Endothelial cell of umbilical vein (primary cell): ENCODE results near the gene HTR2B. TPM values are rescaled to one million over a fixed set of nuclear protein-coding genes. Genes with fewer than 3 reads are reported as not detected.

Experiments
- BruUV-seq: library from RNA; stranded (reverse); fragments of 400-500 nt; replicated peaks from 2 replicates; lab custom pipeline; 2021; lab: Mats Ljungman, UMichigan
- CTCF ChIA-PET: fragments of 300-600, 350-600 bp; sonication (Branson Sonifier 250); formaldehyde crosslinking; loops from one replicate; lab custom pipeline; 2021; ENCODE audit warnings: antibody characterized with exemption, inconsistent platforms; lab: Charles Lee
- POLR2A ChIA-PET: fragments of 300-600, 350-600 bp; sonication (Branson Sonifier 250); formaldehyde crosslinking; loops from one replicate; lab custom pipeline; 2021; ENCODE audit warnings: antibody characterized with exemption, inconsistent platforms; lab: Charles Lee
- DNase-seq: peaks from one replicate; pipeline ENCODE4 v3.0.0-alpha.2; 2011; ENCODE audit warnings: low read depth, low spot score
- FAIRE-seq: peaks from 2 replicates; lab custom pipeline; 2011; peaks lifted over from hg19 to GRCh38; lab: Jason Lieb, UNC
- H2AFZ ChIP-seq: 2 replicates; pipeline ENCODE4 v1.6.0; 2012; ENCODE audit warnings: low read depth, low read length, control low read depth, inconsistent platforms
- H3K27ac ChIP-seq: 2 replicates; pipeline ENCODE4 v1.5.1; 2011; ENCODE audit warnings: low read depth, mild to moderate bottlenecking, control low read depth, low read length, moderate library complexity; ENCODE audit not compliant: insufficient read depth
- H3K27me3 ChIP-seq, 2 experiments: 2 replicates each; pipeline versions ENCODE4 v1.6.0 to v1.6.1; 2011; ENCODE audit warnings: low read length in 2 of 2, mixed read lengths in 1 of 2; ENCODE audit not compliant: control insufficient read depth in 2 of 2, insufficient read depth in 2 of 2
- H3K36me3 ChIP-seq, 2 experiments: 2 replicates in 1 of 2; 3 replicates in 1 of 2; pipeline ENCODE4 v1.5.1; 2011; ENCODE audit warnings: low read length in 2 of 2, mild to moderate bottlenecking in 1 of 2, moderate library complexity in 1 of 2; ENCODE audit not compliant: control insufficient read depth in 2 of 2, insufficient read depth in 2 of 2; ENCODE audit errors: extremely low read depth in 1 of 2
- H3K4me1 ChIP-seq: 3 replicates; pipeline ENCODE4 v1.5.1; 2011; ENCODE audit warnings: mild to moderate bottlenecking, low read length; ENCODE audit not compliant: control insufficient read depth, insufficient read depth; ENCODE audit errors: extremely low read depth
- H3K4me2 ChIP-seq: 2 replicates; pipeline ENCODE4 v1.6.1; 2011; ENCODE audit warnings: low read length, control low read depth, mixed read lengths; ENCODE audit not compliant: insufficient read depth
- H3K4me3 ChIP-seq, 3 experiments: fragments of 200-600 bp in 1 of 3; sonication (generic), shearing (Covaris generic) in 1 of 3; replicated peaks in 1 of 3; 2 replicates each; pipeline ENCODE4 v1.5.1; 2011 to 2016; ENCODE audit warnings: control low read depth in 3 of 3, low read length in 3 of 3, mild to moderate bottlenecking in 2 of 3, inconsistent platforms in 1 of 3, low read depth in 1 of 3, moderate library complexity in 1 of 3; ENCODE audit not compliant: insufficient read depth in 1 of 3
- H3K79me2 ChIP-seq: 2 replicates; pipeline ENCODE4 v1.6.0; 2012; ENCODE audit warnings: low read length, inconsistent platforms; ENCODE audit not compliant: control insufficient read depth, insufficient read depth
- H3K9ac ChIP-seq: replicated peaks from 2 replicates; pipeline ENCODE3; 2011; ENCODE audit warnings: low read length, control low read depth; ENCODE audit not compliant: insufficient read depth; ENCODE audit errors: extremely low read depth
- H3K9me1 ChIP-seq: replicated peaks from 3 replicates; pipeline ENCODE4 v1.6.0; 2011; ENCODE audit warnings: mild to moderate bottlenecking, low read length; ENCODE audit not compliant: control insufficient read depth, insufficient read depth; ENCODE audit errors: extremely low read depth
- H3K9me3 ChIP-seq: replicated peaks from 2 replicates; pipeline ENCODE4 v1.5.1; 2012; ENCODE audit warnings: low read length, inconsistent platforms; ENCODE audit not compliant: control insufficient read depth, insufficient read depth
- H4K20me1 ChIP-seq: replicated peaks from 2 replicates; pipeline ENCODE3; 2011; ENCODE audit warnings: mild to moderate bottlenecking, low read length; ENCODE audit not compliant: control insufficient read depth, insufficient read depth; ENCODE audit errors: extremely low read depth
- CTCF ChIP-seq, 2 donors: IDR thresholded peaks; 1 replicate in 1 of 2; 2 replicates in 1 of 2; pipeline ENCODE4 v1.5.1; 2011; ENCODE audit warnings: low read length in 2 of 2, mild to moderate bottlenecking in 2 of 2, moderate library complexity in 2 of 2, control low read depth in 1 of 2, inconsistent platforms in 1 of 2, low read depth in 1 of 2; ENCODE audit not compliant: insufficient read depth in 1 of 2; ENCODE audit errors: extremely low read depth in 1 of 2
- EZH2 ChIP-seq: IDR thresholded peaks from 2 replicates; pipeline ENCODE4 v1.6.1; 2012; ENCODE audit warnings: borderline replicate concordance, low read depth, mild to moderate bottlenecking, moderate library complexity, low read length, inconsistent platforms; ENCODE audit not compliant: severe bottlenecking
- FOS ChIP-seq: IDR thresholded peaks from 2 replicates; pipeline ENCODE4 v1.6.1; 2011; ENCODE audit warnings: mild to moderate bottlenecking, low read length, moderate library complexity, borderline replicate concordance; ENCODE audit not compliant: insufficient read depth
- GATA2 ChIP-seq: IDR thresholded peaks from 2 replicates; pipeline ENCODE4 v1.7.0; 2011; ENCODE audit warnings: low read depth, mild to moderate bottlenecking, moderate library complexity, mixed read lengths, low read length; ENCODE audit not compliant: insufficient read length, insufficient read depth
- JUN ChIP-seq: IDR thresholded peaks from 2 replicates; pipeline ENCODE4 v1.6.1; 2011; ENCODE audit warnings: borderline replicate concordance, low read depth; ENCODE audit not compliant: insufficient read length, insufficient read depth
- MAX ChIP-seq: IDR thresholded peaks from 2 replicates; pipeline ENCODE4 v1.6.1; 2011; ENCODE audit not compliant: insufficient read depth, insufficient read length
- MYC ChIP-seq: IDR thresholded peaks from one replicate; pipeline ENCODE4 v1.6.1; 2011; ENCODE audit warnings: mild to moderate bottlenecking, low read depth, low read length
- POLR2A ChIP-seq: IDR thresholded peaks from 2 replicates; pipeline ENCODE4 v1.6.1; 2012; ENCODE audit warnings: low read depth, mild to moderate bottlenecking, control low read depth, low read length
- POLR2AphosphoS5 ChIP-seq: IDR thresholded peaks from 2 replicates; pipeline ENCODE4 v1.6.1; 2012; ENCODE audit warnings: low read depth, mild to moderate bottlenecking, control low read depth, low read length, moderate library complexity; ENCODE audit not compliant: insufficient read depth
- dilution Hi-C: fragments of 300-500 bp; cut with MboI; formaldehyde crosslinking; loops from one replicate; pipeline ENCODE4 v1.15.0; 2019; ENCODE audit warnings: low sequenced_read_pairs; ENCODE audit not compliant: extremely low pct_ligation_motif_present
- intact Hi-C: fragments of 100-400 bp; cut with micrococcal nuclease; formaldehyde crosslinking; loops from one replicate; pipeline ENCODE4 v1.10.0; 2022
- polyA plus RNA-seq, 4 experiments: library from polyadenylated mRNA; depleted of rRNA in 3 of 4; stranded (reverse) in 3 of 4; unstranded in 1 of 4; fragments of >200 nt; gene quantifications; 2 replicates each; pipeline versions ENCODE4 v1.2.1 to v1.2.3, GENCODE V29; 2011 to 2012; ENCODE audit warnings: missing spikeins in 1 of 4
- total RNA-seq: library from RNA; stranded (reverse); gene quantifications from 2 replicates; pipeline ENCODE4 v1.2.3, GENCODE V29; 2021

The HTR2B gene
- total and polyA plus RNA-seq, 2 donors (not counting 3 experiments of a cell fraction or from before 2014, with no cell fraction given): 0.88 to 0.93 TPM

- TF ChIP-seq POLR2A (no peak), FOS (no peak), GATA2 (peak; percentile 25), POLR2AphosphoS5 (no peak)
- H3K9ac ChIP-seq: no peak overlapping the region
- DNase-seq: no peak
- H3K4me3 ChIP-seq: no peak overlapping the region
- H4K20me1 ChIP-seq: no peaks in the 10 kb centered on the region
- H3K36me3 ChIP-seq: no peaks in the 10 kb centered on the region
- H3K27me3 ChIP-seq: no peaks in the 10 kb centered on the region
- H3K9me1 ChIP-seq: no peaks in the 10 kb centered on the region
- FAIRE-seq: no peak
- H2AFZ ChIP-seq: no peak overlapping the region
- no peaks in the 10 kb centered on the region for H3K9me3 ChIP-seq
- CTCF ChIA-PET: interaction anchor here (1.2 to 3.3 kb wide), 5 partner anchors 18 to 62 kb away, joined by 4 to 17 read pairs (median 5); no protein-coding TSS in a partner anchor
- H3K27ac ChIP-seq: peak overlapping the region; percentile 21
- intact Hi-C loops (no loop called here), dilution Hi-C loops (no loop called here)
- H3K79me2 ChIP-seq: peaks cover 34% of the 10 kb centered on the region
- POLR2A ChIA-PET: no interaction called here
- BruUV-seq: no TSS peak
- H3K4me1 ChIP-seq: peaks cover 32% of the 10 kb centered on the region
- H3K4me2 ChIP-seq: no peak overlapping the region
These were observed 5.7 kb upstream of the HTR2B start for GRCh38 chr2:231130336-231131056.

GRCh38 chr2:231129216-231129615, 4.4 kb upstream of the HTR2B start:
- no peaks in the 10 kb centered on the region for H4K20me1 ChIP-seq
- no peaks in the 10 kb centered on the region for H3K9me3 ChIP-seq
- POLR2A ChIA-PET: no interaction called here
- H3K9me1 ChIP-seq: no peaks in the 10 kb centered on the region
- intact Hi-C loops: no loop called here
- H2AFZ ChIP-seq: no peak overlapping the region
- TF ChIP-seq POLR2AphosphoS5 (no peak), CTCF (IDR thresholded peaks at IDR 0.05; ENCODE audit: extremely low read depth in 1 of 2, insufficient read depth in 1 of 2, low read depth in 1 of 2, low read length in 2 of 2) (no peak), POLR2A (no peak), GATA2 (no peak), JUN (no peak), MYC (no peak), FOS (no peak), EZH2 (no peak), MAX (no peak)
- H3K36me3 ChIP-seq: no peaks in the 10 kb centered on the region
- no peak overlapping the region for H3K9ac ChIP-seq
- dilution Hi-C loops: no loop called here
- no peak for FAIRE-seq
- BruUV-seq: no TSS peak
- no peak overlapping the region for H3K4me2 ChIP-seq
- no peak for DNase-seq
- H3K79me2 ChIP-seq: peaks cover 31% of the 10 kb centered on the region
- no peak overlapping the region for H3K27ac ChIP-seq
- H3K4me3 ChIP-seq: no peak overlapping the region
- peaks cover 36% of the 10 kb centered on the region for H3K4me1 ChIP-seq
- H3K27me3 ChIP-seq: no peaks in the 10 kb centered on the region
- CTCF ChIA-PET: interaction anchor here (0.7 to 3.3 kb wide), 7 partner anchors 11 to 63 kb away, joined by 3 to 17 read pairs (median 4); no protein-coding TSS in a partner anchor
